Measurements from ENCODE around the gene PTGR1.

GRCh38 chr9:111527347-111527746, 72.1 kb downstream of the PTGR1 start:
- TF ChIP-seq CTCF (conservative IDR thresholded peaks at IDR 0.05 in 1 of 2, IDR thresholded peaks at IDR 0.05 in 1 of 2; ENCODE audit: extremely low read depth in 1 of 2, insufficient read depth in 1 of 2, low read depth in 1 of 2, low read length in 2 of 2) (no peak), EZH2 (IDR thresholded peaks at IDR 0.05; ENCODE audit: borderline replicate concordance, low read length) (no peak)
